Uterus (tissue), 2 donors: Measurements from ENCODE around the gene DDOST.

ENCODE experiments used
- POLR2A ChIP-seq, 2 donors: fragments of 450-650 bp; IDR thresholded peaks; one replicate each; pipeline ENCODE4 v1.6.1; 2016; ENCODE audit warnings: antibody characterized with exemption in 2 of 2, mild to moderate bottlenecking in 1 of 2, moderate library complexity in 1 of 2
- TF ChIP-seq, protein P1 (sequence below), 4 experiments: fragments of 200-600 bp in 2 of 4; fragments of 450-650 bp in 2 of 4; sonication (generic) in 2 of 4; IDR thresholded peaks; one replicate each; pipeline ENCODE4 v1.5.1; 2016 to 2019; ENCODE audit warnings: antibody characterized with exemption in 4 of 4, mild to moderate bottlenecking in 2 of 4, moderate library complexity in 1 of 4

DNA sequence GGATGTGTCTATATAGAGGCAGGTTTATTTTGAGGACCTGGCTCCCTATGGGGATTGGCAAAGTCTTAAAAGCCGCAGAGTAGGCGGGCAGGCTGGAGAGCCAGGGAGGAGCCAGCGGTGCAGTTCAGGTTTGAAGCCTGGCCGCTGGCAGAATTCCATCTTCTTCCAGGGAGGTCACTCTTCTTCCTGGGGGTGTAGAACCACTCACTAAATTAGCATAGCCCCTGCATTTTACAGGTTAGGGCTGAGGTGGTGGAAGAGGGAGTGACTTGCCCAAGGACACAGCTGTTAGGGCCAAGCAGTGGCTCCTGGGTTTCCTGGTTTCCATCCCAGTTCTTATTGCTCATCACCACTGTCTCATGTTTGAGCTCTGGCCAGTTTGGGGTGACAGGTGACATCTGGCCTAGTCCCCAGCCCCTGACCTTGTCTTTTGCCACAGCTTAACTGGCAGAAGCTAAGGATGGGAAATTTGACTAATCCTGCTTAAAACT, 26.5 kb downstream of the DDOST start:
- TF ChIP-seq POLR2A (IDR thresholded peaks at IDR 0.05): no peak
- TF ChIP-seq, protein P1, sequence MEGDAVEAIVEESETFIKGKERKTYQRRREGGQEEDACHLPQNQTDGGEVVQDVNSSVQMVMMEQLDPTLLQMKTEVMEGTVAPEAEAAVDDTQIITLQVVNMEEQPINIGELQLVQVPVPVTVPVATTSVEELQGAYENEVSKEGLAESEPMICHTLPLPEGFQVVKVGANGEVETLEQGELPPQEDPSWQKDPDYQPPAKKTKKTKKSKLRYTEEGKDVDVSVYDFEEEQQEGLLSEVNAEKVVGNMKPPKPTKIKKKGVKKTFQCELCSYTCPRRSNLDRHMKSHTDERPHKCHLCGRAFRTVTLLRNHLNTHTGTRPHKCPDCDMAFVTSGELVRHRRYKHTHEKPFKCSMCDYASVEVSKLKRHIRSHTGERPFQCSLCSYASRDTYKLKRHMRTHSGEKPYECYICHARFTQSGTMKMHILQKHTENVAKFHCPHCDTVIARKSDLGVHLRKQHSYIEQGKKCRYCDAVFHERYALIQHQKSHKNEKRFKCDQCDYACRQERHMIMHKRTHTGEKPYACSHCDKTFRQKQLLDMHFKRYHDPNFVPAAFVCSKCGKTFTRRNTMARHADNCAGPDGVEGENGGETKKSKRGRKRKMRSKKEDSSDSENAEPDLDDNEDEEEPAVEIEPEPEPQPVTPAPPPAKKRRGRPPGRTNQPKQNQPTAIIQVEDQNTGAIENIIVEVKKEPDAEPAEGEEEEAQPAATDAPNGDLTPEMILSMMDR (IDR thresholded peaks at IDR 0.05): no peak
